ENCODE measurements around the gene PCAT6. TPM values are rescaled to one million over a fixed set of nuclear protein-coding genes. Genes with fewer than 3 reads are reported as not detected.

Gene PCAT6
- total RNA-seq, 4 donors from 2014 or later, result 4.3 TPM; not detected in 3

DNA sequence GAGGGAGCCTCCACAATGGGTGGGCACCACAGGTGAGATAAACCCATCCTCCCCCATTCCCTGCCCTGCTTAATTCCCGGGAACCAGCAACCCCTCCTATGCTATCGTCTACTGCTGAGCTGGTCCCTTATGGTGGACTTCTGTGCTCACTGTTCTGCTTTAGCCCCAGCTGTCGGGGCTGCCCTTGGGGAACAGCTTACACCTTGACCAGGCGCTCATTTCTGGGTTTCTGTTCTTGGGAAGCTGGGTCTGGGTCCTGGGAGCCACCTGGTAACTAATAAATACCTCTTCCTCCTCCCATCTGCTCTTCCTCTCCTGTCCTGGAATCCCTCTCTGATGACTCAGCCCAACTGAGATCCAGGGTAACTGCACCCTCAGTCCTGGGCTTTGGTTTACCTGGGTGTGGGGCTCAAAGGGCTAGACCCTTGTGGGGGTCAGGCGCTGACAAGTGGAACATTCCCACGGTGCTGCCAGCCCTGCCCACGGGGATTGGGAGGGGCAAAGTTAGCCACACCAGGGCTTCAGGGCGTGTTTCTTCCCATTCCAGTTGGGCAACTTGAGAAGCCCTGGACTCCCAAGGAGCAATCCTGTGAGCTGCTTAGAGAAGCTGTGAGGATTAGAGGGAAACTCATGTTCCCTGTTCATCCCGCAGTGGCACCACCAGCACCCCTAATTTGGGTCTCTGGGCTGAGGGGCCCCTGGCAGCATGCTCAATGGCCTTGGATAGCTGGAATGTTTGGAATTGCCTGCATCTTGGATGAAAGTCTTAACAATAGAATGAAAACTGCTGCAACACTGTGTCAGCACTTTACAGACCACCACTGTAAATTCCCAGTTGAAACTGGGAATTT, 1.6 kb downstream of the PCAT6 start:
- DNase-seq (no peak), ATAC-seq (no peak)
- TF ChIP-seq POLR2A (IDR thresholded peaks at IDR 0.05), result no peak
- TF ChIP-seq, protein P1, sequence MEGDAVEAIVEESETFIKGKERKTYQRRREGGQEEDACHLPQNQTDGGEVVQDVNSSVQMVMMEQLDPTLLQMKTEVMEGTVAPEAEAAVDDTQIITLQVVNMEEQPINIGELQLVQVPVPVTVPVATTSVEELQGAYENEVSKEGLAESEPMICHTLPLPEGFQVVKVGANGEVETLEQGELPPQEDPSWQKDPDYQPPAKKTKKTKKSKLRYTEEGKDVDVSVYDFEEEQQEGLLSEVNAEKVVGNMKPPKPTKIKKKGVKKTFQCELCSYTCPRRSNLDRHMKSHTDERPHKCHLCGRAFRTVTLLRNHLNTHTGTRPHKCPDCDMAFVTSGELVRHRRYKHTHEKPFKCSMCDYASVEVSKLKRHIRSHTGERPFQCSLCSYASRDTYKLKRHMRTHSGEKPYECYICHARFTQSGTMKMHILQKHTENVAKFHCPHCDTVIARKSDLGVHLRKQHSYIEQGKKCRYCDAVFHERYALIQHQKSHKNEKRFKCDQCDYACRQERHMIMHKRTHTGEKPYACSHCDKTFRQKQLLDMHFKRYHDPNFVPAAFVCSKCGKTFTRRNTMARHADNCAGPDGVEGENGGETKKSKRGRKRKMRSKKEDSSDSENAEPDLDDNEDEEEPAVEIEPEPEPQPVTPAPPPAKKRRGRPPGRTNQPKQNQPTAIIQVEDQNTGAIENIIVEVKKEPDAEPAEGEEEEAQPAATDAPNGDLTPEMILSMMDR (IDR thresholded peaks at IDR 0.05 in 4 of 5, conservative IDR thresholded peaks at IDR 0.05 in 1 of 5), result no peak
- H3K36me3 ChIP-seq, result no peaks in the 10 kb centered on the region
- no peaks in the 10 kb centered on the region for H3K27me3 ChIP-seq
- intact Hi-C loops (cut with DNase I; ENCODE audit: low total_unique reads) (no loop called here), in situ Hi-C loops (cut with MboI; ENCODE audit: low sequenced_read_pairs in 4 of 4) (no loop called here)
- H3K4me3 ChIP-seq, result no peak overlapping the region
- no peaks in the 10 kb centered on the region for H3K9me3 ChIP-seq
- peaks cover 5% of the 10 kb centered on the region in 2 donors for H3K4me1 ChIP-seq
- no peak overlapping the region for H3K27ac ChIP-seq

DNA sequence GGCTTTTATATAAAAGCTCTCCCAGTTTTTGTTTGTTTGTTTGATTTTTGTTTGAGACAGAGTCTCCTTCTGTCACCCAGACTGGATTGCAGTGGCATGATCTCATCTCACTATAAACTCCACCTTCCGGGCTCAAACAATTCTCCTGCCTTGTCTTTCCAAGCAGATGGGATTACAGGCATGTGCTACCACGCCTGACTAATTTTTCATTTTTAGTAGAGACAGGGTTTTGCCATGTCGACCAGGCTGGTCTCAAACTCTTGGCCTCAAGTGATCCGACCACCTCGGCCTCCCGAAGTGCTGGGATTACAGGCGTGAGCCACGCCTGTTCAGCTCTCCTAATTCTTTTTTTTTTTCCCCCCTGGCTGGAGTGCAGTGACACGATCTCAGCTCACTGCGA, 4.4 kb downstream of the PCAT6 start:
- in situ Hi-C loops (cut with MboI; ENCODE audit: low sequenced_read_pairs in 4 of 4), result no loop called here
- H3K27me3 ChIP-seq, result no peaks in the 10 kb centered on the region
- no peak for TF ChIP-seq POLR2A (IDR thresholded peaks at IDR 0.05)
- TF ChIP-seq, protein P1 (IDR thresholded peaks at IDR 0.05 in 4 of 5, conservative IDR thresholded peaks at IDR 0.05 in 1 of 5), result no peak

DNA sequence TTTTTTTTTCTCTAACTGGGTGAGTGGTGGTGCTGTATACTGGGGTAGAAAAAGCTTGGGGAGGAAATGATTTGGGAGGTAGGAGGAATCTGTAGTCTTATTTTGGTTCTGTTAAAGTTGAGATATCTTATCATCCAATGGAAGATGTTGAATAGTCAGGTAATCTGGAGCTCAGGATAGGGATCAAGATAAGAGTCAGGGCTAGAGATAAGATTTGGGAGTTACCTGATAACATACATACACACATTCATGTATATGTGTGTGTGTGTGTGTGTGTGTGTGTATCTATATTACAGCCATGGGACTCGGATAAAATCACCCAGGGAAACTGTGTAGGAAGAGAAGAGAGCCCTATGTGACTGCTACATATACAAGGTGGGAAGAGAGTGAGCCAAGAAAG, 8.1 kb downstream of the PCAT6 start:
- H3K27ac ChIP-seq, result no peak overlapping the region
- H3K4me1 ChIP-seq, result no peaks in the 10 kb centered on the region
- no peaks in the 10 kb centered on the region for H3K9me3 ChIP-seq
- in situ Hi-C loops (cut with MboI; ENCODE audit: low sequenced_read_pairs in 4 of 4) (no loop called here), intact Hi-C loops (cut with DNase I; ENCODE audit: low total_unique reads) (no loop called here)
- DNase-seq (no peak), ATAC-seq (no peak)
- H3K4me3 ChIP-seq, result no peak overlapping the region
- TF ChIP-seq POLR2A (IDR thresholded peaks at IDR 0.05), result no peak
- TF ChIP-seq, protein P1 (IDR thresholded peaks at IDR 0.05 in 4 of 5, conservative IDR thresholded peaks at IDR 0.05 in 1 of 5), result no peak
- no peaks in the 10 kb centered on the region for H3K27me3 ChIP-seq
- no peaks in the 10 kb centered on the region for H3K36me3 ChIP-seq

More for the DNA sequence above, 4.4 kb downstream of the PCAT6 start:
- intact Hi-C loops (cut with DNase I; ENCODE audit: low total_unique reads), result no loop called here
- Histone ChIP-seq H3K36me3 (no peaks in the 10 kb centered on the region), H3K4me3 (no peak overlapping the region), H3K27ac (no peak overlapping the region), H3K4me1 (peaks cover 0 to 3% of the 10 kb centered on the region in 2 donors), H3K9me3 (no peaks in the 10 kb centered on the region)
- ATAC-seq (no peak), DNase-seq (no peak)

DNA sequence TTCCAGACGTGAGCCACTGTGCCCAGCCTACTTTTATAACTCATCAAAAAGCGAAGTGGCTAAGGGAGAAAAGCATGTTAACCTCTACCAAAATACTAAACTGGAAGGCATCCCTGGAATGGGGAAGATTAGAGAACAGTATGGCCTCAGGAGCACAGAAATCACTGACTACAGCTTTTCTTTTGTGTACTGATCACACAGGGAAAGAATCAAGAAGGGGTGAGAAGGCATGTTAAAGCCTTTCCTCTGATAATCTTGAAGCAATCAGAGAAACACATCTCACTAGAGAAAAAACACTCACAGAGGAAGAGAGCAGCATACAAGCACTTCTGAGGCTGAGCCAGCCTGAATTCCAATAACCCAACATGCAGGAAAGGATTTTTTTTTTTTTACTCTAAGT, 10.7 kb downstream of the PCAT6 start:
- H3K9me3 ChIP-seq, result no peaks in the 10 kb centered on the region
- H3K36me3 ChIP-seq, result no peaks in the 10 kb centered on the region
- intact Hi-C loops (cut with DNase I; ENCODE audit: low total_unique reads) (no loop called here), in situ Hi-C loops (cut with MboI; ENCODE audit: low sequenced_read_pairs in 4 of 4) (no loop called here)
- no peak for TF ChIP-seq POLR2A (IDR thresholded peaks at IDR 0.05)
- TF ChIP-seq, protein P1 (IDR thresholded peaks at IDR 0.05 in 4 of 5, conservative IDR thresholded peaks at IDR 0.05 in 1 of 5), result no peak
- no peak overlapping the region for H3K27ac ChIP-seq
- no peaks in the 10 kb centered on the region for H3K27me3 ChIP-seq
- DNase-seq, result no peak
- H3K4me3 ChIP-seq, result no peak overlapping the region
- no peaks in the 10 kb centered on the region for H3K4me1 ChIP-seq
- ATAC-seq, result no peak
